Measurements from ENCODE around the gene APLP2. TPM values are rescaled to one million over a fixed set of nuclear protein-coding genes. Genes with fewer than 3 reads are reported as not detected.

Gene APLP2
- total RNA-seq, 1 experiment from 2014 or later: 345 TPM

DNA sequence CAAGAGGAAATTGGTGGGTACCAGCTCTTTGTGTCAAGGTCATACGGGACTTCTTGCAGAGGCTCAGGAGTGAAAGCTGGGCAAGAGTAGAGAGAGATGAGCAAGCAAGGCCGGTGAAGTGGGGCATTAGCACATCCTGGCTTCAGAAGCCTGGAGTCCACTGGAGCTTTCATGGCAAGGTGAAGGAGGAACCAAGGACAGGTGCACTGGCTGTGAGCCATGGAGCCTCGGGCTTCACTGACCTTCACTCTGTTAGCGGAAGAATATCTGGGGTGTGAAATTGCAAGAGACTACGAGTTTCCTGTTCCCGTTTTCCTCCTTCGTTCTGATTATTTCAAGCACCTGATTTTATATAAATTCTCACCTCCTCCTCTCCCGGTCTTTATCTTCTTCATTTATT lies 64.0 kb downstream of the APLP2 start:
- Mint-ChIP-seq H3K27ac (peak overlapping the region; percentile 17; the same call in 1 of the 2 replicates), H3K9me3 (peaks cover 10% of the 10 kb centered on the region), H3K36me3 (peaks cover 90% of the 10 kb centered on the region), H3K27me3 (ENCODE audit: low read depth) (no peaks in the 10 kb centered on the region), H3K4me1 (no peaks in the 10 kb centered on the region), H3K4me3 (no peak overlapping the region)
- no peak for DNase-seq (ENCODE audit: low spot score)
- ATAC-seq: no peak
- ChIA-PET POLR2A (no interaction called here), CTCF (interaction anchor here (6.1 kb wide), 1 partner anchor 11 kb away, joined by 96 read pairs; no protein-coding TSS in a partner anchor)
- TF ChIP-seq, protein P1, sequence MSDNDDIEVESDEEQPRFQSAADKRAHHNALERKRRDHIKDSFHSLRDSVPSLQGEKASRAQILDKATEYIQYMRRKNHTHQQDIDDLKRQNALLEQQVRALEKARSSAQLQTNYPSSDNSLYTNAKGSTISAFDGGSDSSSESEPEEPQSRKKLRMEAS (CRISPR knock-in tag; IDR thresholded peaks at IDR 0.05): no peak
- TF ChIP-seq CBFB (CRISPR knock-in tag; IDR thresholded peaks at IDR 0.05; ENCODE audit: low read depth) (no peak), ZNF317 (CRISPR knock-in tag; IDR thresholded peaks at IDR 0.05; ENCODE audit: borderline replicate concordance, low read depth) (no peak), SMAD3 (CRISPR knock-in tag; IDR thresholded peaks at IDR 0.05; ENCODE audit: borderline replicate concordance) (no peak)
- TF ChIP-seq, protein P2, sequence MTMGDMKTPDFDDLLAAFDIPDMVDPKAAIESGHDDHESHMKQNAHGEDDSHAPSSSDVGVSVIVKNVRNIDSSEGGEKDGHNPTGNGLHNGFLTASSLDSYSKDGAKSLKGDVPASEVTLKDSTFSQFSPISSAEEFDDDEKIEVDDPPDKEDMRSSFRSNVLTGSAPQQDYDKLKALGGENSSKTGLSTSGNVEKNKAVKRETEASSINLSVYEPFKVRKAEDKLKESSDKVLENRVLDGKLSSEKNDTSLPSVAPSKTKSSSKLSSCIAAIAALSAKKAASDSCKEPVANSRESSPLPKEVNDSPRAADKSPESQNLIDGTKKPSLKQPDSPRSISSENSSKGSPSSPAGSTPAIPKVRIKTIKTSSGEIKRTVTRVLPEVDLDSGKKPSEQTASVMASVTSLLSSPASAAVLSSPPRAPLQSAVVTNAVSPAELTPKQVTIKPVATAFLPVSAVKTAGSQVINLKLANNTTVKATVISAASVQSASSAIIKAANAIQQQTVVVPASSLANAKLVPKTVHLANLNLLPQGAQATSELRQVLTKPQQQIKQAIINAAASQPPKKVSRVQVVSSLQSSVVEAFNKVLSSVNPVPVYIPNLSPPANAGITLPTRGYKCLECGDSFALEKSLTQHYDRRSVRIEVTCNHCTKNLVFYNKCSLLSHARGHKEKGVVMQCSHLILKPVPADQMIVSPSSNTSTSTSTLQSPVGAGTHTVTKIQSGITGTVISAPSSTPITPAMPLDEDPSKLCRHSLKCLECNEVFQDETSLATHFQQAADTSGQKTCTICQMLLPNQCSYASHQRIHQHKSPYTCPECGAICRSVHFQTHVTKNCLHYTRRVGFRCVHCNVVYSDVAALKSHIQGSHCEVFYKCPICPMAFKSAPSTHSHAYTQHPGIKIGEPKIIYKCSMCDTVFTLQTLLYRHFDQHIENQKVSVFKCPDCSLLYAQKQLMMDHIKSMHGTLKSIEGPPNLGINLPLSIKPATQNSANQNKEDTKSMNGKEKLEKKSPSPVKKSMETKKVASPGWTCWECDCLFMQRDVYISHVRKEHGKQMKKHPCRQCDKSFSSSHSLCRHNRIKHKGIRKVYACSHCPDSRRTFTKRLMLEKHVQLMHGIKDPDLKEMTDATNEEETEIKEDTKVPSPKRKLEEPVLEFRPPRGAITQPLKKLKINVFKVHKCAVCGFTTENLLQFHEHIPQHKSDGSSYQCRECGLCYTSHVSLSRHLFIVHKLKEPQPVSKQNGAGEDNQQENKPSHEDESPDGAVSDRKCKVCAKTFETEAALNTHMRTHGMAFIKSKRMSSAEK (CRISPR knock-in tag; IDR thresholded peaks at IDR 0.05; ENCODE audit: borderline replicate concordance): no peak
- TF ChIP-seq, protein P3, sequence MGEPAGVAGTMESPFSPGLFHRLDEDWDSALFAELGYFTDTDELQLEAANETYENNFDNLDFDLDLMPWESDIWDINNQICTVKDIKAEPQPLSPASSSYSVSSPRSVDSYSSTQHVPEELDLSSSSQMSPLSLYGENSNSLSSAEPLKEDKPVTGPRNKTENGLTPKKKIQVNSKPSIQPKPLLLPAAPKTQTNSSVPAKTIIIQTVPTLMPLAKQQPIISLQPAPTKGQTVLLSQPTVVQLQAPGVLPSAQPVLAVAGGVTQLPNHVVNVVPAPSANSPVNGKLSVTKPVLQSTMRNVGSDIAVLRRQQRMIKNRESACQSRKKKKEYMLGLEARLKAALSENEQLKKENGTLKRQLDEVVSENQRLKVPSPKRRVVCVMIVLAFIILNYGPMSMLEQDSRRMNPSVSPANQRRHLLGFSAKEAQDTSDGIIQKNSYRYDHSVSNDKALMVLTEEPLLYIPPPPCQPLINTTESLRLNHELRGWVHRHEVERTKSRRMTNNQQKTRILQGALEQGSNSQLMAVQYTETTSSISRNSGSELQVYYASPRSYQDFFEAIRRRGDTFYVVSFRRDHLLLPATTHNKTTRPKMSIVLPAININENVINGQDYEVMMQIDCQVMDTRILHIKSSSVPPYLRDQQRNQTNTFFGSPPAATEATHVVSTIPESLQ (CRISPR knock-in tag; IDR thresholded peaks at IDR 0.05): no peak

DNA sequence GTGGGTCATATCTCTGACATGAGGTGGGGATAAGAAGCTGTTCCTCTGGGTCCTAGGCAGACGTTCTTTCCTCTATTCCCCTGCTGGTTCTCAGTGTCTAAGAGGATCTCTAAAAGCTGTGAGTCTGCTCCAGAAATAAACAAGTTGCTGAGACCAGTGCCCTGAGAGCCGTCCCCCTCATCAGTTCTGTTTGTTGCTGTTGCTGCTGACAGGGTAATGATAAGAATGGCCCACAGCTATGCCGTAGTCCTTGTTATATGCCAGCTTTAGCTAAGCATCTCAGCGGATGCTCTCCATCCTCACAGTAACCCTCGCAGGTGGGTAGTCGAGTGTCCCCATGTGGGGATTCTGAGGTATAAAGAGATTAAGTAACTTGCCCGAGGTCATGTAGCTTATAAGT lies 66.4 kb downstream of the APLP2 start:
- H3K27me3 Mint-ChIP-seq (ENCODE audit: low read depth): no peaks in the 10 kb centered on the region
- CTCF ChIA-PET: interaction anchor here (2.1 to 6.1 kb wide), 2 partner anchors 9 to 10 kb away, joined by 11 to 96 read pairs; no protein-coding TSS in a partner anchor
- no peak overlapping the region for H3K27ac Mint-ChIP-seq
- ATAC-seq (no peak), DNase-seq (ENCODE audit: low spot score) (no peak)
- peaks cover 88% of the 10 kb centered on the region for H3K36me3 Mint-ChIP-seq
- POLR2A ChIA-PET: no interaction called here
- peaks cover 10% of the 10 kb centered on the region for H3K9me3 Mint-ChIP-seq
- no peak overlapping the region for H3K4me3 Mint-ChIP-seq
- no peaks in the 10 kb centered on the region for H3K4me1 Mint-ChIP-seq
- TF ChIP-seq, protein P2 (CRISPR knock-in tag; IDR thresholded peaks at IDR 0.05; ENCODE audit: borderline replicate concordance): no peak
- TF ChIP-seq, protein P4, sequence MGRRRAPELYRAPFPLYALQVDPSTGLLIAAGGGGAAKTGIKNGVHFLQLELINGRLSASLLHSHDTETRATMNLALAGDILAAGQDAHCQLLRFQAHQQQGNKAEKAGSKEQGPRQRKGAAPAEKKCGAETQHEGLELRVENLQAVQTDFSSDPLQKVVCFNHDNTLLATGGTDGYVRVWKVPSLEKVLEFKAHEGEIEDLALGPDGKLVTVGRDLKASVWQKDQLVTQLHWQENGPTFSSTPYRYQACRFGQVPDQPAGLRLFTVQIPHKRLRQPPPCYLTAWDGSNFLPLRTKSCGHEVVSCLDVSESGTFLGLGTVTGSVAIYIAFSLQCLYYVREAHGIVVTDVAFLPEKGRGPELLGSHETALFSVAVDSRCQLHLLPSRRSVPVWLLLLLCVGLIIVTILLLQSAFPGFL (CRISPR knock-in tag; IDR thresholded peaks at IDR 0.05; ENCODE audit: borderline replicate concordance): no peak
- no peak for TF ChIP-seq FOXJ3 (CRISPR knock-in tag; IDR thresholded peaks at IDR 0.05; ENCODE audit: borderline replicate concordance)
- no peak for TF ChIP-seq IRF2 (CRISPR knock-in tag; IDR thresholded peaks at IDR 0.05; ENCODE audit: borderline replicate concordance, low read depth)
- TF ChIP-seq, protein P5, sequence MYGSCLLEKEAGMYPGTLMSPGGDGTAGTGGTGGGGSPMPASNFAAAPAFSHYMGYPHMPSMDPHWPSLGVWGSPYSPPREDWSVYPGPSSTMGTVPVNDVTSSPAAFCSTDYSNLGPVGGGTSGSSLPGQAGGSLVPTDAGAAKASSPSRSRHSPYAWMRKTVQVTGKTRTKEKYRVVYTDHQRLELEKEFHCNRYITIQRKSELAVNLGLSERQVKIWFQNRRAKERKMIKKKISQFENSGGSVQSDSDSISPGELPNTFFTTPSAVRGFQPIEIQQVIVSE (CRISPR knock-in tag; IDR thresholded peaks at IDR 0.05; ENCODE audit: borderline replicate concordance): no peak
- TF ChIP-seq MYBL2 (CRISPR knock-in tag; IDR thresholded peaks at IDR 0.05): no peak
- no peak for TF ChIP-seq GTF2I (CRISPR knock-in tag; conservative IDR thresholded peaks at IDR 0.05)
- TF ChIP-seq KAT7 (CRISPR knock-in tag; IDR thresholded peaks at IDR 0.05; ENCODE audit: borderline replicate concordance): no peak
- no peak for TF ChIP-seq ESRRA (CRISPR knock-in tag; IDR thresholded peaks at IDR 0.05; ENCODE audit: borderline replicate concordance)
- no peak for TF ChIP-seq NFE2L1 (CRISPR knock-in tag; IDR thresholded peaks at IDR 0.05)
- no peak for TF ChIP-seq NR1H2 (CRISPR knock-in tag; IDR thresholded peaks at IDR 0.05)
- no peak for TF ChIP-seq OVOL2 (CRISPR knock-in tag; IDR thresholded peaks at IDR 0.05; ENCODE audit: borderline replicate concordance)
- no peak for TF ChIP-seq ZNF416 (CRISPR knock-in tag; IDR thresholded peaks at IDR 0.05)
- TF ChIP-seq NFATC4 (CRISPR knock-in tag; IDR thresholded peaks at IDR 0.05): no peak
- TF ChIP-seq ELF4 (CRISPR knock-in tag; IDR thresholded peaks at IDR 0.05; ENCODE audit: low read depth): no peak

All from WTC11 (cell line).